Activated CD8-positive, alpha-beta memory T cell treated with anti-CD3 and anti-CD28 coated beads for 4 hours (primary cell): ENCODE data around the gene TMTC2.
"Not testable (repeated sequence)": the region's sequence is repeated elsewhere in the genome, so short reads cannot be mapped to it uniquely, and the experiment has no call there.

Experiments
- DNase-seq, 2 donors: peaks; one replicate each; pipeline ENCODE4 v3.0.0-alpha.2; 2020; ENCODE audit warnings: low read depth in 2 of 2

The TMTC2 gene

GRCh38 chr12:82788594-82788993 is 101.9 kb downstream of the TMTC2 start:
- DNase-seq = no peak

DNA sequence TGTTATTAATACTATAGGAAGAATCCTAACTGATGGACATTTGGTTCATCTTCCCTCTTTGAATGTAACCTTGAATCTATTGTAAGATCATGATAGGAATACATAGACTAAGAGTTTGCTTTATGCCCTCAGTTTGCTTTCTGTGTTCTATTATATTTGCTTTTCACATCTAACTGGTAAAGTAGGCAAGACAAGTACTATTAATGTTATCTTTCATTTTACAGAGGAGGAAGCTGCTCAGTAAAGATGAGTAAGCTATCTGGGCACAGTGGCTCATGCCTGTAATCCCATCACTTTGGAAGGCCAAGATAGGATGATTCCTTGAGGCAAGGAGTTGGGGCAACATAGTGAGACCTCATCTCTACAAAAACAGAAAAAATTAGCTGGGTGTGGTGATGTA is 103.0 kb downstream of the TMTC2 start:
- no peak for DNase-seq

GRCh38 chr12:82793751-82794281 is 107.1 kb downstream of the TMTC2 start:
- DNase-seq = no peak

- no peak for DNase-seq
Observed at GRCh38 chr12:82797480-82797879, 110.8 kb downstream of the TMTC2 start.

DNA sequence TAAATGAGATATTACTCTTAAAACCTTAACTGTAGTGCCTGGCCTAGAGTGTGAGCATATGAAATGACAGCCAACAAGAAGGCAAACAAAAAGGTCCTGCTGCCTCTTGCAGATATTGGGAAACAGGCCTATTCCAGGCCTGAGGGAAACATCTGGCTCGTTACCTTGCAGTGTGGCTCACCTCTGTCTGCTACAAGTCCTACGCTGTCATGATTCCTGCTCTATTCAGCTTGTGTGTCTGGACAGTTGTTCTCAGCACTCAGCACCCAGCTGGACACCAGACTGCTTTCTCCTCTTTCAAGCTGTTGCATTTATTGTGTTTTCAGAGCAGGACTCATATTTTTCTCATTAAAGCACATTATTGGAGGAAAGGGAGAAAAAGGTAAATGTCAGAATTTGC is 113.5 kb downstream of the TMTC2 start:
- DNase-seq = no peak

- DNase-seq = no peak
Observed at GRCh38 chr12:82801951-82802610, 115.4 kb downstream of the TMTC2 start.

- no peak for DNase-seq
Observed at GRCh38 chr12:82803201-82803600, 116.5 kb downstream of the TMTC2 start.

DNA sequence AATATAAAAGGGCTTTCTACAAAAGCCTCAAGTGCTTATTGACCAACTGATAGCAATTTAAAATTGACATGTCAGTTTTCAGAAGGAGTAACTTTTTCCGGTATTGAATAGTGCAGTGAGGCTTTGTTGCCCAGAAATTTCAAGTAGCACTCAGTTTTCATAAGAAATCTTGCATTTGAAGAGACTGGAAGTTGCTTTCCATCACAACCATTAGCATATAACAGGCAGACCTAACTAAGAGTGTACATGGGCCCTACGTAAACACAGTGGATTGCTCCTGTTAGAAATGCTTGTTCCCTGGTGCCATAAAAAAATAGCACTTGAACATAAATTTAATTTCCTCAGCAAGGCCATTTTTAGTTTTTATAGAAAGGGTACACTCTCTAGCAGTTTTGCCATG is 117.9 kb downstream of the TMTC2 start:
- no peak for DNase-seq

GRCh38 chr12:82805004-82805403 is 118.3 kb downstream of the TMTC2 start:
- not testable (repeated sequence) for DNase-seq

- no peak for DNase-seq
Observed at GRCh38 chr12:82805812-82806497, 119.2 kb downstream of the TMTC2 start.

DNA sequence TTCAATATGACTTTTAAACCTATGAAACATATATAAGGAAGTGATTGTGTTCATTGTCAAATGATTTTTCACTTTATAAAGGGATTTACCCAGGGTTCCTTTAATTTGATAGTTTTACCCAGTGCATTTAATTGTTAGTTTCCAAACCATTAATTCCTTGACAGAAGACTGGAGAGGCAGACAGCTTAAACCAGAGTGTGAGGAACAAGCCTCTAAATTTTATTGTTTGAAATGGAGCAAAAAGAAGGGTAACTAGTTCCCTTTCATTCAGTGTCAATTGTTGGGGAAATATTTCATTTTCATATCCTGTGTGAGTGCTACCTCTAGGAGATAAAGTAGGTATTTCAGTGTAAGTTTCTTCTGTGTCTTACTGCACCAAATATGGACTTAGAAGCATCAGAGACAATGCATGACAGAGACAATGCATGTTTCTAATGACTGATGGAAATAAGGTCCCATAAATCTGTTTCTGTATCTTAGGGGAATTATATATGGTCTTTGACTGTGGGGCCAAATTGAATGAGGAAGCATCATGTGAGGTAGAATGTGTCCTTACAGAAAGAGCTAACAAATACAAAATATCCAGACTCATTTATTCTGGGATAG is 120.5 kb downstream of the TMTC2 start:
- DNase-seq = no peak

DNA sequence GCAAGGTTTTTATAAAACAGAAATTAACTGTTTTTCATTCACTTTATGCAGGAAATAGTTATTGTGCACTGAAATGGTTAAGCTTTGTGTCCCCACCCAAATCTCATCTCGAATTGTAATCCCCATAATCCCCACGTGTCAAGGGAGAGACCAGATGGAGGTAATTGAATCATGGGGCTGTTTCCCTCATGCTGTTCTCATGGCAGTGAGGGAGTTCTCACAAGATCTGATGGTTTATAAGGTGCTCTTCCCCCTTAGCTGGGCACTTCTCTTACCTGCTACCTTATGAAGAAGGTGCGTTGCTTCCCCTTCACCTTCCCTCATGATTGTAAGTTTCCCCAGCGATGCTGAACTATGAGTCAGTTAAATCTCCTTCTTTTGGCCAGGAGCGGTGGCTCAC is 123.9 kb downstream of the TMTC2 start:
- no peak for DNase-seq

GRCh38 chr12:82817368-82817767 is 130.7 kb downstream of the TMTC2 start:
- DNase-seq = no peak

- DNase-seq = no peak
Observed at GRCh38 chr12:82818271-82819035, 131.7 kb downstream of the TMTC2 start.

DNA sequence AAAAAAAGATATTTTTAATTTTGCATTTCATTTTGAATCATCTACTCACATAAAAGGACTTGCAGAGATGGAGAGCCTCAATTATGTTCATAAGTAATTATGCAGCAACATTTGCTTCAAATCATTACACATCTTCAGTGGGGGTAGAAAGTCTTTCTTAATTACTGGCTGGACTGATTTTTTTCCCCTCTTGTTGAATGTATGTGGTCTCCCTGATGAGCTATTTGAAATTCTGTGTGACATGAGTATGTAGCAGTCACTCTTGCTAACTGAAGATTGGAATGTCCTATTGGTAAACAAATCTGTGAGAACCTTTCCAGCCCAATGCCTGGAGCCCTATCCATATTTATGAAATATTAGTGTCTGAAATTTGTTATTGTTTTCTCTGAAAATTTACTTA is 139.8 kb downstream of the TMTC2 start:
- DNase-seq = no peak

- no peak for DNase-seq
Observed at GRCh38 chr12:82832096-82832495, 145.4 kb downstream of the TMTC2 start.

DNA sequence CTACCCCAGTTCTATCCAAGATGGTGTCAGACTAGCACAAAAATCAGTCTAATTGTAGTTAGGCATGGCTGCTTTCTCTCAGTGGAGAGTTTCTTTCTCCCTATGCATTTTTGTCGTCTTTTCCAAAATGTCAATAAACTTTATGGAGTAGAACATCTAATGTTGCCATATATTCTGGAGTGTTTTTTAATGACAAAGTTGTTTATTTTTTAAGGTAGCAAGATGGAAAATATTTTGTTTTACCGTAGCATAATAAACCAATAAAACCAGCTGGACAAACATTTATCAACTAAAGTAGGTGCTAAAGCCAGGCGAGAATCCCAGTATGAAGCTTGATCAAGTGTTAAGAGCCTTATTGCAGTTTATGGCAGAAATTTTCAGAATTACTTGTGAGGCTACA is 146.3 kb downstream of the TMTC2 start:
- no peak for DNase-seq

DNA sequence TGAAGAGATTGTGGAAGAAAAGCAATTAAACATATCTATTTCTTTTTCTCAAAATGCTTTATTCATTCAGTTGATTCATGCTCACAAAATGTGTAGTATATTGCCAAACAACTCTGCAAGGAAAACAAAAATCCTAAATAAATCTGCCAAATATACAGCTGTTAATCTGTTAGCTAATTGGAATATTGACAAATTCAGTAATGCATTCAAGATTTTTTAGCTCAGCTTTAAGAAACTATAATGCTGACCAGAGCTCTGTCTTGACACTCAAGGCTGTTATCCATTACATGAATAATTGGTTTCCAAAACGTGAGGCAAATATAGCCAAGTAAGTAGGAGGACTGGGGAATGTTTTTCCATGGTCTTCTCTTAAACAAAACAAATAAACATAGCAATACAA is 146.8 kb downstream of the TMTC2 start:
- no peak for DNase-seq

GRCh38 chr12:82835217-82835616 is 148.5 kb downstream of the TMTC2 start:
- no peak for DNase-seq

DNA sequence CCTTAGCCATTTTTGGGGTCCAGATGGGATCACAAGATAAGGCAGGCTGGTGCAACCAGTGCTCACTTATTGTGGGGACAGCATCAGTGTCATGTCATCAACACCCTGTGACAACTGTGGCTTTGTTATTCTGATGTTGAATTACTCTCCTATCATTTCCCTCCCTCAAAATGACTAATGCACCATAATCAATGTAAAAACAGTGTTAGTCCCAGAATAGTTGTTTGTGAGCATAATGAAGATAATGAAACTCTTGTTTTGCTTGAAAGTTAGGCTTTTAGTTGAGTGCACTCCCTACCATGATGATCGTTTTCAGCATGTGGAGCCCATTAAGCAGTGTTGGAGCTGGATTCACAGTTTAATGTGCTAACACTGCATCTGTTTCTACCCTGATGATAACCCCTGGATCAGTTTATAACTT is 151.4 kb downstream of the TMTC2 start:
- DNase-seq = no peak

- no peak for DNase-seq
Observed at GRCh38 chr12:82838827-82839226, 152.1 kb downstream of the TMTC2 start.

- no peak for DNase-seq
Observed at GRCh38 chr12:82839796-82840195, 153.1 kb downstream of the TMTC2 start.
